RWPE2 (cell line): ENCODE data around the gene LEPR.
"Not testable (repeated sequence)": the region's sequence is repeated elsewhere in the genome, so short reads cannot be mapped to it uniquely, and the experiment has no call there.

ENCODE experiments used
- ATAC-seq: fragments of 200-7000 bp; cut with Tn5 transposase; 3 replicates; pipeline ENCODE4 v1.9.1; 2021; ENCODE audit warnings: low read depth
- DNase-seq: peaks from one replicate; pipeline ENCODE4 v3.0.0-alpha.2; 2020; ENCODE audit warnings: low spot score
- H3K27ac ChIP-seq: fragments of 450-650 bp; 2 replicates; pipeline ENCODE4 v1.5.1; 2017; ENCODE audit warnings: mild to moderate bottlenecking; ENCODE audit not compliant: poor library complexity, severe bottlenecking
- H3K27me3 ChIP-seq: fragments of 250-450 bp; sonication (Bioruptor Pico); 2 replicates; pipeline ENCODE4 v1.5.1; 2021; ENCODE audit warnings: mild to moderate bottlenecking, moderate library complexity; ENCODE audit not compliant: insufficient read depth, poor library complexity, severe bottlenecking
- H3K36me3 ChIP-seq: fragments of 250-450 bp; sonication (Bioruptor Pico); 2 replicates; pipeline ENCODE4 v1.5.1; 2020; ENCODE audit warnings: low read depth, mild to moderate bottlenecking, moderate library complexity
- H3K4me1 ChIP-seq: fragments of 250-450 bp; sonication (Bioruptor Pico); 2 replicates; pipeline ENCODE4 v1.5.1; 2021; ENCODE audit warnings: mild to moderate bottlenecking, moderate library complexity; ENCODE audit not compliant: insufficient read depth, poor library complexity, severe bottlenecking
- H3K4me3 ChIP-seq: fragments of 250-450 bp; sonication (Bioruptor Pico); 2 replicates; pipeline ENCODE4 v1.5.1; 2021; ENCODE audit warnings: mild to moderate bottlenecking, moderate library complexity; ENCODE audit not compliant: severe bottlenecking
- H3K9me3 ChIP-seq: fragments of 250-450 bp; sonication (Bioruptor Pico); 2 replicates; pipeline ENCODE4 v1.5.1; 2021; ENCODE audit warnings: mild to moderate bottlenecking, moderate library complexity; ENCODE audit not compliant: severe bottlenecking
- CTCF ChIP-seq: fragments of 450-650 bp; IDR thresholded peaks from one replicate; pipeline ENCODE4 v1.5.1; 2017; ENCODE audit warnings: mild to moderate bottlenecking, moderate library complexity; ENCODE audit not compliant: poor library complexity, severe bottlenecking

Gene LEPR

GRCh38 chr1:65445837-65446236 lies 25.4 kb downstream of the LEPR start:
- no peak for ATAC-seq
- no peak for TF ChIP-seq CTCF
- no peak for DNase-seq

GRCh38 chr1:65449214-65449823 lies 28.9 kb downstream of the LEPR start:
- no peaks in the 10 kb centered on the region for H3K9me3 ChIP-seq
- H3K27ac ChIP-seq, result no peak overlapping the region
- H3K27me3 ChIP-seq, result no peaks in the 10 kb centered on the region
- DNase-seq, result no peak
- no peak for ATAC-seq
- H3K4me3 ChIP-seq, result no peak overlapping the region
- H3K4me1 ChIP-seq, result no peaks in the 10 kb centered on the region
- TF ChIP-seq CTCF, result peak; percentile 14
- no peaks in the 10 kb centered on the region for H3K36me3 ChIP-seq

More at GRCh38 chr1:65445837-65446236, 25.4 kb downstream of the LEPR start:
- Histone ChIP-seq H3K27ac (no peak overlapping the region), H3K4me1 (no peaks in the 10 kb centered on the region), H3K4me3 (no peak overlapping the region), H3K9me3 (no peaks in the 10 kb centered on the region), H3K27me3 (no peaks in the 10 kb centered on the region), H3K36me3 (no peaks in the 10 kb centered on the region)

DNA sequence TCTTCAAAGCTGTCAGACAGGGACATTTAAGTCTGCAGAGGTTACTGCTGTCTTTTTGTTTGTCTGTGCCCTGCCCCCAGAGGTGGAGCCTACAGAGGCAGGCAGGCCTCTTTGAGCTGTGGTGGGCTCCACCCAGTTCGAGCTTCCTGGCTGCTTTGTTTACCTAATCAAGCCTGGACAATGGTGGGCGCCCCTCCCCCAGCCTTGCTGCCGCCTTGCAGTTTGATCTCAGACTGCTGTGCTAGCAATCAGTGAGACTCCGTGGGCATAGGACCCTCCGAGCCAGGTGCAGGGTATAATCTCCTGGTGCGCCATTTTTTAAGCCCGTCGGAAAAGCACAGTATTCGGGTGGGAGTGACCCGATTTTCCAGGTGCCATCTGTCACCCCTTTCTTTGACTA lies 35.2 kb downstream of the LEPR start:
- H3K4me3 ChIP-seq, H3K27ac ChIP-seq, H3K27me3 ChIP-seq, ATAC-seq, H3K4me1 ChIP-seq, H3K36me3 ChIP-seq, H3K9me3 ChIP-seq, DNase-seq: not testable (repeated sequence)

- no peak for DNase-seq
- Histone ChIP-seq H3K27me3 (no peaks in the 10 kb centered on the region), H3K27ac (no peak overlapping the region), H3K4me3 (no peak overlapping the region), H3K36me3 (no peaks in the 10 kb centered on the region), H3K9me3 (no peaks in the 10 kb centered on the region), H3K4me1 (no peaks in the 10 kb centered on the region)
- TF ChIP-seq CTCF, result no peak
- no peak for ATAC-seq
Observed at GRCh38 chr1:65456481-65456880, 36.0 kb downstream of the LEPR start.

DNA sequence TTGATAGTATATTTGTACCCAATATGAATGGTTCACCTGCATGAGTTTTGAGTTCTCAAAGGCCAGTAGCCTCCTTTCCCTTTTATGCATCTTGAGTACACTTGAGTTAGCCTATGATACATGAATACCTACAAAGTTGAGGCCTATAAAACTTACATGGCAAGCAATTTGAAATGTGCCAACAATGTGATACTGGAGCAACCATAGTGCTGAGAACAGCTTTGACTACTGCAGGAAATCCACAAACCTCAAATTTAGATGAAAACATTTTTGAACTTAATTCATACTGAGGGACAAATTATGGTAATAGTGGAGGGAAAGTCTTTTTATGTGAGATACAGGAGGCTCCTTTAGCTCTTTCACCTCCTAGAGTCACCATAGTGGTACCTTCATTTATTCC lies 37.4 kb downstream of the LEPR start:
- no peak for ATAC-seq

More for the DNA sequence above, 37.4 kb downstream of the LEPR start:
- Histone ChIP-seq H3K4me3 (no peak overlapping the region), H3K27me3 (no peaks in the 10 kb centered on the region), H3K4me1 (no peaks in the 10 kb centered on the region), H3K27ac (no peak overlapping the region), H3K9me3 (no peaks in the 10 kb centered on the region), H3K36me3 (no peaks in the 10 kb centered on the region)
- TF ChIP-seq CTCF, result no peak
- no peak for DNase-seq
